Activated T-helper 1 cell treated with anti-CD3 and anti-CD28 coated beads, Interleukin-12 subunit alpha, Interleukin-12 subunit beta, Interleukin-2, Interleukin-4 antibody, amounts not matched to agents 30 ng/mL and 10 ng/mL and 1 ng/mL, durations not matched to agents 14 hours and 24 hours and 36 hours (primary cell): ENCODE results near the gene SLC26A9. TPM values are rescaled to one million over a fixed set of nuclear protein-coding genes. Genes with fewer than 3 reads are reported as not detected.
A peak's percentile ranks its signal among the peaks of the same experiment; 100 is the strongest.

Experiments
- DNase-seq: peaks from one replicate; pipeline ENCODE4 v3.0.0; 2021; ENCODE audit warnings: low spot score
- H3K27ac Mint-ChIP-seq: one replicate; pipeline ENCODE4 v1.8.0; 2021; ENCODE audit warnings: mild to moderate bottlenecking, mixed read lengths
- H3K27me3 Mint-ChIP-seq: one replicate; pipeline ENCODE4 v1.8.0; 2022; ENCODE audit warnings: mild to moderate bottlenecking, moderate library complexity, mixed read lengths; ENCODE audit not compliant: insufficient read depth
- H3K36me3 Mint-ChIP-seq: one replicate; pipeline ENCODE4 v1.8.0; 2021; ENCODE audit warnings: low read depth, mixed read lengths
- H3K4me1 Mint-ChIP-seq: one replicate; pipeline ENCODE4 v1.8.0; 2021; ENCODE audit warnings: low read depth, mixed read lengths
- H3K4me3 Mint-ChIP-seq: one replicate; pipeline ENCODE4 v1.8.0; 2021; ENCODE audit warnings: mild to moderate bottlenecking, moderate library complexity, mixed read lengths
- H3K9me3 Mint-ChIP-seq: one replicate; pipeline ENCODE4 v1.8.0; 2021; ENCODE audit warnings: mixed read lengths
- intact Hi-C: fragments of 100-400 bp; cut with micrococcal nuclease; formaldehyde crosslinking; loops from one replicate; pipeline ENCODE4 v1.15.1; 2024
- total RNA-seq: library from RNA; stranded (reverse); gene quantifications from 2 replicates; pipeline ENCODE4 v1.2.3, GENCODE V29; 2022

The SLC26A9 gene
- total RNA-seq, 1 donor from 2014 or later, result not detected

DNA sequence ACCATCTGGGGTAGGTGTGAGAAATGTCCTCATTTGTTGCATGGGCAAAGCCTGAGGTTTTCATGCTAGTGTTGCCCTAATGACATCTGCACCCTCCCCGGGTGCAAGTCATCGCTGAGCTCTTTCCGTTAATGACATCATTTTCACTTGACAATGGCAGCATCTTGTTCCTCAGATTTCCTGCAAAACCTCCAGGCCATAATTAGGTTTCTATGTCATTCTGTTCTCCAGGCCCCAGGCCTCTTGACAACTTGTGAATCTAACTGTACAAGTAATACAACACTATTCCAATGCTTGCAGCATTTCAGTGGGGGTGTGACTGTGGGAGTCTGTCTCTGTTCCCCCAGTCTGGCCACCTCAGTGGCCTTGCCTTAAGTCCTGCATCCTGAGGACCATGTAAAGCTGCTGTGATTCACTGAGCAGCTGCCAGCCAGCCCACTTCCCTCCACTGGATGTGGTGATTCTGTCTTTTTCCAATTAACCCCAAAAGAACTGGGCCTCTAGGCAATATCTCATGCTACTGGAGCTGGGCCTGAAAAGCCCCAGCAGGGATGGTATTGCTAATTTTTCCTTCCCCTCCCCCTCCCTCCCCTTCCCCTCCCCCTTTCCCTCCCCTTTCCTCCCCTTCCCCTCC lies 37.1 kb upstream of the SLC26A9 start:
- DNase-seq, result no peak
- no peaks in the 10 kb centered on the region for H3K4me1 Mint-ChIP-seq
- peaks cover 1% of the 10 kb centered on the region for H3K27me3 Mint-ChIP-seq
- no peak overlapping the region for H3K27ac Mint-ChIP-seq
- H3K9me3 Mint-ChIP-seq, result peaks cover 6% of the 10 kb centered on the region
- intact Hi-C loops, result no loop called here
- H3K4me3 Mint-ChIP-seq, result no peak overlapping the region
- no peaks in the 10 kb centered on the region for H3K36me3 Mint-ChIP-seq

- intact Hi-C loops, result no loop called here
These were observed 36.0 kb upstream of the SLC26A9 start for GRCh38 chr1:205979301-205979700.

DNA sequence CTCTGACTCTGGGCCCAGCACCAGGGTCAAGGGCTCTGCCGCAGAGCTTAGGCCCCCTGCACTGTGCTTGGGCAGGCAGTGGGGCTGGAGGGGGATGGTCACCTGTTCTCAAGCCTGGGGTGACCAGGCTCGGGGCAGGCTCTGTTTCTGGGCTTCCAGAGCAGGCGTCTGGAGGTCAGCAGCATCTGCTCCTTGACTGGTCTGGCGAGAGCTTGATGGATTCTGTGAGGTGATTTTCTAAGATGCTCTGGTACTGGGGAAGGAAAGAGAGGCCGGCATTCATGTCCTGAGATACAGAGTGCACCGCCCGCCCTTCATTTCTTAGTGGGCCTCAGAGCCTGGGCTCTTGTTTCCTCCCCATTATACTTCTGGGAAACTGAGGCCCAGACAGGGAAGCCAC lies 35.4 kb upstream of the SLC26A9 start:
- Mint-ChIP-seq H3K27ac (no peak overlapping the region), H3K9me3 (peaks cover 13% of the 10 kb centered on the region), H3K4me1 (no peaks in the 10 kb centered on the region), H3K27me3 (no peaks in the 10 kb centered on the region), H3K36me3 (no peaks in the 10 kb centered on the region), H3K4me3 (no peak overlapping the region)
- intact Hi-C loops, result no loop called here
- no peak for DNase-seq

More at GRCh38 chr1:205979301-205979700, 36.0 kb upstream of the SLC26A9 start:
- no peak overlapping the region for H3K4me3 Mint-ChIP-seq
- no peak overlapping the region for H3K27ac Mint-ChIP-seq
- no peaks in the 10 kb centered on the region for H3K36me3 Mint-ChIP-seq
- peaks cover 13% of the 10 kb centered on the region for H3K9me3 Mint-ChIP-seq
- no peaks in the 10 kb centered on the region for H3K4me1 Mint-ChIP-seq
- no peaks in the 10 kb centered on the region for H3K27me3 Mint-ChIP-seq
- no peak for DNase-seq

GRCh38 chr1:205977402-205978014 lies 34.3 kb upstream of the SLC26A9 start:
- H3K4me1 Mint-ChIP-seq, result no peaks in the 10 kb centered on the region
- intact Hi-C loops, result loop anchor here (1.0 to 2.0 kb wide), 4 partner anchors 58 to 318 kb away; no protein-coding TSS in a partner anchor
- H3K4me3 Mint-ChIP-seq, result no peak overlapping the region
- peak; percentile 63 for DNase-seq
- H3K27ac Mint-ChIP-seq, result no peak overlapping the region
- H3K36me3 Mint-ChIP-seq, result no peaks in the 10 kb centered on the region
- no peaks in the 10 kb centered on the region for H3K27me3 Mint-ChIP-seq
- H3K9me3 Mint-ChIP-seq, result peaks cover 13% of the 10 kb centered on the region

GRCh38 chr1:205976708-205977401 lies 33.6 kb upstream of the SLC26A9 start:
- H3K4me1 Mint-ChIP-seq, result no peaks in the 10 kb centered on the region
- H3K4me3 Mint-ChIP-seq, result no peak overlapping the region
- H3K9me3 Mint-ChIP-seq, result peaks cover 10% of the 10 kb centered on the region
- intact Hi-C loops, result loop anchor here (1.0 to 2.0 kb wide), 4 partner anchors 58 to 318 kb away; no protein-coding TSS in a partner anchor
- H3K27me3 Mint-ChIP-seq, result no peaks in the 10 kb centered on the region
- no peaks in the 10 kb centered on the region for H3K36me3 Mint-ChIP-seq
- no peak overlapping the region for H3K27ac Mint-ChIP-seq
- no peak for DNase-seq

- intact Hi-C loops, result loop anchor here (2.0 kb wide), 1 partner anchor 131 kb away; no protein-coding TSS in a partner anchor
- H3K4me3 Mint-ChIP-seq, result no peak overlapping the region
- H3K27ac Mint-ChIP-seq, result no peak overlapping the region
- H3K27me3 Mint-ChIP-seq, result no peaks in the 10 kb centered on the region
- no peaks in the 10 kb centered on the region for H3K4me1 Mint-ChIP-seq
- no peaks in the 10 kb centered on the region for H3K36me3 Mint-ChIP-seq
- DNase-seq, result no peak
- peaks cover 7% of the 10 kb centered on the region for H3K9me3 Mint-ChIP-seq
These were observed 32.8 kb upstream of the SLC26A9 start for GRCh38 chr1:205976036-205976435.

- no peaks in the 10 kb centered on the region for H3K27me3 Mint-ChIP-seq
- intact Hi-C loops, result no loop called here
These were observed 32.2 kb upstream of the SLC26A9 start for GRCh38 chr1:205975387-205975998.

GRCh38 chr1:205974712-205975111 lies 31.5 kb upstream of the SLC26A9 start:
- DNase-seq, result no peak
- Mint-ChIP-seq H3K27me3 (no peaks in the 10 kb centered on the region), H3K27ac (no peak overlapping the region), H3K4me1 (no peaks in the 10 kb centered on the region), H3K4me3 (no peak overlapping the region), H3K36me3 (no peaks in the 10 kb centered on the region), H3K9me3 (peaks cover 7% of the 10 kb centered on the region)
- intact Hi-C loops, result no loop called here

More at GRCh38 chr1:205975387-205975998, 32.2 kb upstream of the SLC26A9 start:
- H3K4me3 Mint-ChIP-seq, result no peak overlapping the region
- H3K4me1 Mint-ChIP-seq, result no peaks in the 10 kb centered on the region
- H3K27ac Mint-ChIP-seq, result no peak overlapping the region
- no peak for DNase-seq
- no peaks in the 10 kb centered on the region for H3K36me3 Mint-ChIP-seq
- H3K9me3 Mint-ChIP-seq, result peaks cover 7% of the 10 kb centered on the region

GRCh38 chr1:205973377-205974232 lies 30.3 kb upstream of the SLC26A9 start:
- Mint-ChIP-seq H3K4me3 (no peak overlapping the region), H3K27me3 (no peaks in the 10 kb centered on the region), H3K36me3 (no peaks in the 10 kb centered on the region), H3K27ac (no peak overlapping the region), H3K4me1 (no peaks in the 10 kb centered on the region), H3K9me3 (peaks cover 7% of the 10 kb centered on the region)
- intact Hi-C loops, result no loop called here
- no peak for DNase-seq

DNA sequence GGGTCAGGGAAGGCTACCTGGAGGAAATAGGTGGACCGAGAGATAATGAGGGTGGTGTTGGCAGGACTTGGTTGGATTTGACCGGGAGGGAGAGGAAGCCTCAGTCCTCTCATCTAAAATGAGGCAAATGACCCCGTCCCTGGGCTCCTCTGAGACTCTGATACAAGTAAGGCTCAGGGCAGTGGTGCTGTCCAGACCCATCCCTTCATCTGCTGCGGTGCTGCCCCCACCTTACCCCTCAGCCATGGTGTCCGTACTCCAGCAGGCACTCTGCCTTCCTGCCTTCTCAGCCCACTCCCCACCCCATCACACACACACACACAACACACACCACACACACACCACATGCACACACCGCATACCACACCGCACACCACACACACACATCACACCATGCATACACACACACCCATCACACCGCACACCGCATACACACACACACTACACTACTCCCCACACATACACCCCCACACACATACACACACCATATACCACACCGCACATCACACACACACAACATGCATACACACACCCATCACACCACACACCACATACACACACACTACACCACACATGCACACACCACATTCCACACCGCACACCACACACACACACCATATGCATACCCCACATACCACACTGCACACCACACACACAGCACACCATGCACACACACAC lies 29.4 kb upstream of the SLC26A9 start:
- H3K9me3 Mint-ChIP-seq, result peaks cover 7% of the 10 kb centered on the region
- no peak overlapping the region for H3K27ac Mint-ChIP-seq

DNA sequence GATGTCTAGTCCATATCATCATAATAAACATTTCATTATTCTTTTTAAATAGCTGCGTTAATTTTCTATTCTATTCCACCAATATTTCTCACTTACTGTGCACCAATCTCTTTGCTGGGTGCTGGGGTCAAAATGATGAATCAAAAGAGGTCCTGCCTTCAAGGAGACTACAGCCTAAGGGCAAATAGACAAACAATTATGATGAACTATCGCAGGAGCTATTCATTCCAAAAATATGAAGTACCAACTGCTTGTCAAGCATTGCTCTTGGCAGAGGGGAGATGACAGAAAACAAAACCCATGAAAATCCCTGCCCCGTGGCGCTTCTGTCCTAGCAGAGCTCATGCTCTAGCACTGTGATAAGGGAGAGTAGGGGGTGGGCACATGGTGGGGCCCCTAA lies 28.8 kb upstream of the SLC26A9 start:
- Mint-ChIP-seq H3K27me3 (no peaks in the 10 kb centered on the region), H3K36me3 (no peaks in the 10 kb centered on the region)
- intact Hi-C loops, result no loop called here

More for the DNA sequence above, 29.4 kb upstream of the SLC26A9 start:
- DNase-seq, result no peak
- no peaks in the 10 kb centered on the region for H3K27me3 Mint-ChIP-seq
- no peaks in the 10 kb centered on the region for H3K4me1 Mint-ChIP-seq
- no peaks in the 10 kb centered on the region for H3K36me3 Mint-ChIP-seq
- intact Hi-C loops, result no loop called here
- no peak overlapping the region for H3K4me3 Mint-ChIP-seq

GRCh38 chr1:205971082-205971481 lies 27.8 kb upstream of the SLC26A9 start:
- no peak overlapping the region for H3K27ac Mint-ChIP-seq
- H3K9me3 Mint-ChIP-seq, result peaks cover 7% of the 10 kb centered on the region
- no peak for DNase-seq
- no peak overlapping the region for H3K4me3 Mint-ChIP-seq
- no peaks in the 10 kb centered on the region for H3K27me3 Mint-ChIP-seq
- intact Hi-C loops, result no loop called here
- no peaks in the 10 kb centered on the region for H3K36me3 Mint-ChIP-seq
- no peaks in the 10 kb centered on the region for H3K4me1 Mint-ChIP-seq

More for the DNA sequence above, 28.8 kb upstream of the SLC26A9 start:
- Mint-ChIP-seq H3K4me1 (no peaks in the 10 kb centered on the region), H3K9me3 (peaks cover 7% of the 10 kb centered on the region), H3K27ac (no peak overlapping the region), H3K4me3 (no peak overlapping the region)
- no peak for DNase-seq
